HUES6 (cell line): ENCODE data around the gene SCAI.
"Not testable (repeated sequence)": the region's sequence is repeated elsewhere in the genome, so short reads cannot be mapped to it uniquely, and the experiment has no call there.

ENCODE experiments used
- H3K27ac ChIP-seq: 2 replicates; pipeline ENCODE4 v1.7.0; 2013; ENCODE audit warnings: low read depth, mild to moderate bottlenecking, low read length, inconsistent platforms
- H3K27me3 ChIP-seq: 2 replicates; pipeline ENCODE4 v1.6.1; 2013; ENCODE audit warnings: low read length; ENCODE audit not compliant: control insufficient read depth, insufficient read depth
- H3K36me3 ChIP-seq: 2 replicates; pipeline ENCODE4 v1.6.1; 2013; ENCODE audit warnings: low read length; ENCODE audit not compliant: control insufficient read depth, insufficient read depth
- H3K4me1 ChIP-seq: 2 replicates; pipeline ENCODE4 v1.6.1; 2013; ENCODE audit warnings: low read length; ENCODE audit not compliant: control insufficient read depth, insufficient read depth
- H3K4me3 ChIP-seq: 2 replicates; pipeline ENCODE4 v1.5.1; 2013; ENCODE audit warnings: low read depth, low read length
- H3K9ac ChIP-seq: one replicate; pipeline ENCODE4 v1.6.1; 2013; ENCODE audit warnings: mild to moderate bottlenecking, low read length
- H3K9me3 ChIP-seq: 2 replicates; pipeline ENCODE4 v1.6.1; 2013; ENCODE audit warnings: low read depth, low read length; ENCODE audit not compliant: control insufficient read depth, insufficient read depth

Gene SCAI

GRCh38 chr9:125143377-125144090 is at the start of gene SCAI:
Gene SCAI, minus strand, starts transcription at chr9:125143528. Its CDS starts 91 bp downstream, at chr9:125143437.
- Histone ChIP-seq H3K27me3 (no peaks in the 10 kb centered on the region), H3K27ac (no peak within 1 kb of the TSS), H3K4me1 (no peaks in the 10 kb centered on the region), H3K9ac (peak within 1 kb of the TSS; percentile 68), H3K36me3 (peaks cover 9% of the 10 kb centered on the region), H3K4me3 (peak within 1 kb of the TSS; percentile 99), H3K9me3 (no peaks in the 10 kb centered on the region)

- H3K9ac ChIP-seq: peak overlapping the region; percentile 81
These were observed 47.1 kb upstream of the SCAI start for GRCh38 chr9:125190361-125190801.

GRCh38 chr9:125189361-125190289 is 46.3 kb upstream of the SCAI start, which contains the start of gene PPP6C:
Gene PPP6C, minus strand, starts transcription at chr9:125189803. Its CDS starts 85 bp downstream, at chr9:125189718.
- peak within 1 kb of the TSS; percentile 90 for H3K4me3 ChIP-seq
- H3K27me3 ChIP-seq: no peaks in the 10 kb centered on the region
- H3K4me1 ChIP-seq: peaks cover 4% of the 10 kb centered on the region; the same call in 1 of the 2 replicates

More at GRCh38 chr9:125190361-125190801, 47.1 kb upstream of the SCAI start:
- Histone ChIP-seq H3K27me3 (no peaks in the 10 kb centered on the region), H3K27ac (peak overlapping the region; percentile 81), H3K4me1 (peaks cover 4% of the 10 kb centered on the region; the same call in 1 of the 2 replicates), H3K9me3 (no peaks in the 10 kb centered on the region), H3K36me3 (no peaks in the 10 kb centered on the region), H3K4me3 (peak overlapping the region; percentile 90)

GRCh38 chr9:125189011-125189360 is 45.7 kb upstream of the SCAI start:
- H3K27ac ChIP-seq: peak overlapping the region; percentile 81
- peak overlapping the region; percentile 81 for H3K9ac ChIP-seq
- H3K4me1 ChIP-seq: peaks cover 4% of the 10 kb centered on the region; the same call in 1 of the 2 replicates
- peak overlapping the region; percentile 90 for H3K4me3 ChIP-seq
- no peaks in the 10 kb centered on the region for H3K36me3 ChIP-seq
- no peaks in the 10 kb centered on the region for H3K9me3 ChIP-seq
- H3K27me3 ChIP-seq: no peaks in the 10 kb centered on the region

More at GRCh38 chr9:125189361-125190289, 46.3 kb upstream of the SCAI start, which contains the start of gene PPP6C:
- Histone ChIP-seq H3K36me3 (no peaks in the 10 kb centered on the region), H3K27ac (peak within 1 kb of the TSS; percentile 81), H3K9ac (peak within 1 kb of the TSS; percentile 81), H3K9me3 (no peaks in the 10 kb centered on the region)

GRCh38 chr9:125183561-125183960 is 40.2 kb upstream of the SCAI start:
- Histone ChIP-seq H3K27me3 (no peaks in the 10 kb centered on the region), H3K9ac (no peak overlapping the region), H3K36me3 (no peaks in the 10 kb centered on the region), H3K4me1 (no peaks in the 10 kb centered on the region), H3K4me3 (no peak overlapping the region), H3K9me3 (no peaks in the 10 kb centered on the region), H3K27ac (no peak overlapping the region)

GRCh38 chr9:125183054-125183453 is 39.7 kb upstream of the SCAI start:
- Histone ChIP-seq H3K9me3 (no peaks in the 10 kb centered on the region), H3K36me3 (no peaks in the 10 kb centered on the region), H3K4me1 (no peaks in the 10 kb centered on the region), H3K9ac (no peak overlapping the region), H3K4me3 (no peak overlapping the region), H3K27ac (no peak overlapping the region), H3K27me3 (no peaks in the 10 kb centered on the region)

GRCh38 chr9:125181756-125182155 is 38.4 kb upstream of the SCAI start:
- H3K9me3 ChIP-seq, H3K27ac ChIP-seq, H3K4me3 ChIP-seq, H3K4me1 ChIP-seq, H3K27me3 ChIP-seq, H3K9ac ChIP-seq, H3K36me3 ChIP-seq: not testable (repeated sequence)

- Histone ChIP-seq H3K9me3 (no peaks in the 10 kb centered on the region), H3K27me3 (no peaks in the 10 kb centered on the region), H3K4me3 (no peak overlapping the region), H3K4me1 (no peaks in the 10 kb centered on the region), H3K9ac (no peak overlapping the region), H3K27ac (no peak overlapping the region), H3K36me3 (no peaks in the 10 kb centered on the region)
These were observed 37.5 kb upstream of the SCAI start for GRCh38 chr9:125180876-125181275.

GRCh38 chr9:125179776-125180175 is 36.4 kb upstream of the SCAI start:
- H3K9ac ChIP-seq, H3K4me3 ChIP-seq, H3K36me3 ChIP-seq, H3K27ac ChIP-seq, H3K9me3 ChIP-seq, H3K4me1 ChIP-seq, H3K27me3 ChIP-seq: not testable (repeated sequence)

- Histone ChIP-seq H3K27me3 (no peaks in the 10 kb centered on the region), H3K4me1 (no peaks in the 10 kb centered on the region), H3K27ac (no peak overlapping the region), H3K9ac (no peak overlapping the region), H3K9me3 (no peaks in the 10 kb centered on the region), H3K4me3 (no peak overlapping the region), H3K36me3 (no peaks in the 10 kb centered on the region)
These were observed 34.6 kb upstream of the SCAI start for GRCh38 chr9:125177888-125178287.

- H3K27ac ChIP-seq: no peak overlapping the region
- H3K9ac ChIP-seq: no peak overlapping the region
- H3K36me3 ChIP-seq: no peaks in the 10 kb centered on the region
- no peaks in the 10 kb centered on the region for H3K9me3 ChIP-seq
- no peaks in the 10 kb centered on the region for H3K4me1 ChIP-seq
- no peaks in the 10 kb centered on the region for H3K27me3 ChIP-seq
- H3K4me3 ChIP-seq: no peak overlapping the region
These were observed 33.3 kb upstream of the SCAI start for GRCh38 chr9:125176636-125177035.
